Left lung (tissue), 10 donors: ENCODE results near the gene USP53. TPM values are rescaled to one million over a fixed set of nuclear protein-coding genes. Genes with fewer than 3 reads are reported as not detected.

ENCODE experiments used
- ATAC-seq: fragments of 200-7000 bp; cut with Tn5 transposase; one replicate; pipeline ENCODE4 v1.9.1; 2020; ENCODE audit warnings: moderate library complexity
- DNase-seq, 4 donors: peaks; one replicate each; pipeline ENCODE4 v3.0.0-alpha.2; 2013 to 2020
- H3K27ac ChIP-seq, 2 donors: fragments of 200-600 bp; sonication (generic) in 1 of 2; one replicate each; pipeline versions ENCODE4 v1.5.0 to v1.8.0; 2020 to 2021
- H3K27me3 ChIP-seq, 2 donors: fragments of 200-600 bp; sonication (generic) in 1 of 2; one replicate each; pipeline versions ENCODE4 v1.5.0 to v1.8.0; 2020 to 2021
- H3K36me3 ChIP-seq, 2 donors: fragments of 200-600 bp; sonication (generic) in 1 of 2; one replicate each; pipeline versions ENCODE4 v1.5.0 to v1.8.0; 2020 to 2021
- H3K4me1 ChIP-seq, 2 donors: fragments of 200-600 bp; one replicate each; pipeline ENCODE4 v1.8.0; 2021
- H3K4me3 ChIP-seq, 2 donors: fragments of 200-600 bp; sonication (generic) in 1 of 2; one replicate each; pipeline versions ENCODE4 v1.5.0 to v1.8.0; 2020 to 2021; ENCODE audit warnings: mild to moderate bottlenecking in 1 of 2
- H3K9me3 ChIP-seq, 2 donors: fragments of 200-600 bp; sonication (generic) in 1 of 2; one replicate each; pipeline versions ENCODE4 v1.5.0 to v1.8.0; 2020 to 2021
- CTCF ChIP-seq, 2 donors: fragments of 200-600 bp; sonication (generic) in 1 of 2; IDR thresholded peaks; one replicate each; pipeline versions ENCODE4 v1.5.0 to v1.8.0; 2021; ENCODE audit warnings: antibody characterized with exemption in 2 of 2
- intact Hi-C, 2 donors: fragments of 100-400 bp; cut with DNase I; formaldehyde crosslinking; loops; one replicate each; pipeline versions ENCODE4 v1.11.2 to v1.14.2; 2022
- polyA plus RNA-seq, 6 donors: library from polyadenylated mRNA; unstranded; fragments of 120-200 nt; gene quantifications; one replicate each; pipeline ENCODE4 v1.2.1, GENCODE V29; 2013; ENCODE audit not compliant: insufficient read length in 6 of 6
- total RNA-seq, 2 donors: library from RNA; stranded (reverse); fragmentation: NEBNext Ultra II Directional; extraction: Animal tissue kit (Norgen Biotek cat#: 25700); gene quantifications; one replicate each; pipeline ENCODE4 v1.2.1, GENCODE V29; 2021
- donor health status: DM: no; HTN: yes; CAD: no.
- donor health status: DM: no; HTN: no; CAD: no.

USP53 gene
- total and polyA plus RNA-seq, 8 donors, result 25.4 to 51.5 (median 30.6) TPM

GRCh38 chr4:119304431-119304830, 91.9 kb downstream of the USP53 start:
- Histone ChIP-seq H3K4me3 (no peak overlapping the region), H3K36me3 (no peaks in the 10 kb centered on the region), H3K4me1 (no peaks in the 10 kb centered on the region), H3K27ac (no peak overlapping the region), H3K27me3 (no peaks in the 10 kb centered on the region), H3K9me3 (no peaks in the 10 kb centered on the region)
- DNase-seq, result no peak
- intact Hi-C loops, result no loop called here
- ATAC-seq, result no peak
- no peak for TF ChIP-seq CTCF (IDR thresholded peaks at IDR 0.05)

GRCh38 chr4:119307606-119308005, 95.1 kb downstream of the USP53 start:
- Histone ChIP-seq H3K27me3 (no peaks in the 10 kb centered on the region), H3K9me3 (no peaks in the 10 kb centered on the region), H3K4me1 (no peaks in the 10 kb centered on the region), H3K36me3 (no peaks in the 10 kb centered on the region), H3K4me3 (no peak overlapping the region), H3K27ac (no peak overlapping the region)
- TF ChIP-seq CTCF (IDR thresholded peaks at IDR 0.05), result no peak
- no peak for ATAC-seq
- no peak for DNase-seq
- intact Hi-C loops, result no loop called here

GRCh38 chr4:119310826-119311225, 98.3 kb downstream of the USP53 start:
- Histone ChIP-seq H3K36me3 (no peaks in the 10 kb centered on the region), H3K9me3 (no peaks in the 10 kb centered on the region), H3K27me3 (no peaks in the 10 kb centered on the region), H3K4me1 (peaks cover 0 to 16% of the 10 kb centered on the region in 2 donors), H3K4me3 (no peak overlapping the region), H3K27ac (no peak overlapping the region)
- ATAC-seq (no peak), DNase-seq (no peak)
- TF ChIP-seq CTCF (IDR thresholded peaks at IDR 0.05), result no peak
- intact Hi-C loops, result no loop called here

- no peaks in the 10 kb centered on the region for H3K9me3 ChIP-seq
- H3K4me3 ChIP-seq, result no peak overlapping the region
- no peak overlapping the region for H3K27ac ChIP-seq
- no peak for TF ChIP-seq CTCF (IDR thresholded peaks at IDR 0.05)
- no peaks in the 10 kb centered on the region for H3K36me3 ChIP-seq
- intact Hi-C loops, result no loop called here
- ATAC-seq (peak; percentile 38), DNase-seq (no peak)
- peaks cover 0 to 16% of the 10 kb centered on the region in 2 donors for H3K4me1 ChIP-seq
- no peaks in the 10 kb centered on the region for H3K27me3 ChIP-seq
Measured at GRCh38 chr4:119313237-119313636, 100.7 kb downstream of the USP53 start.

GRCh38 chr4:119314356-119314755, 101.8 kb downstream of the USP53 start:
- H3K4me1 ChIP-seq, result peaks cover 0 to 16% of the 10 kb centered on the region in 2 donors
- TF ChIP-seq CTCF (IDR thresholded peaks at IDR 0.05), result peak; percentile 21 to 54
- H3K9me3 ChIP-seq, result no peaks in the 10 kb centered on the region
- H3K27ac ChIP-seq, result no peak overlapping the region
- no peaks in the 10 kb centered on the region for H3K27me3 ChIP-seq
- intact Hi-C loops, result no loop called here
- peak; percentile 95 for ATAC-seq
- DNase-seq, result peak in 2 of 4 donors; percentile 27 to 61
- no peak overlapping the region for H3K4me3 ChIP-seq
- H3K36me3 ChIP-seq, result no peaks in the 10 kb centered on the region
